ENCODE results near the gene ATF7. TPM values are rescaled to one million over a fixed set of nuclear protein-coding genes. Genes with fewer than 3 reads are reported as not detected.

ATF7 gene
- total and polyA plus RNA-seq, 2 donors (not counting 1 experiment from before 2014, with no cell fraction given) = 15.7 to 42.2 TPM

DNA sequence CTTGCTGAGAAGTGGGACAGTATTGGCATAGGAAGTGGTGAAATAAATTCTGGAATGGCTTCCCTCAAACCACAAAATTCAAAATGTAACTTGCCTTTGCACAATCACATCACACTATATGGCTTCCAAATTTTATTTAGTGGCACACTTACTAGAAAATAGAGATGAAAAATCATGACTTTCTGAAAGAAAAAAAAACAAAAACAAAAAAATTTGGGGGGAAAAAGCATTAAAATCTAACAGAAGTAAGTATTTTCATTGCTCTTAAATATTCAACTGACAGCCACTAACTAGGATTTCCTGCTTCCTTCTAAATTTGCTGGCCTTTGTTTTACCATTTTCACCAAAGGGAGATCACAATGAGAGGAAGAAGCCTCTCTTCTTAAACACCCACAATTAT lies 23.0 kb downstream of the ATF7 start:
- Mint-ChIP-seq H3K4me1 (peaks cover 38% of the 10 kb centered on the region), H3K4me3 (no peak overlapping the region), H3K9me3 (ENCODE audit: insufficient read depth) (no peaks in the 10 kb centered on the region), H3K27me3 (no peaks in the 10 kb centered on the region), H3K27ac (no peak overlapping the region)
- no peak overlapping the region for H3K4me3 ChIP-seq (ENCODE audit: control extremely low read depth in 1 of 5, extremely low read depth in 1 of 5, insufficient read depth in 1 of 5, low read depth in 2 of 5, low read length in 4 of 5)
- no peaks in the 10 kb centered on the region for H3K27me3 ChIP-seq (replicated peaks in 1 of 4; ENCODE audit: control extremely low read depth in 1 of 4, control insufficient read depth in 3 of 4, insufficient read depth in 4 of 4, low read length in 3 of 4)
- ChIA-PET POLR2A (no interaction called here), CTCF (no interaction called here)
- no peaks in the 10 kb centered on the region for H3K9me3 ChIP-seq (ENCODE audit: control extremely low read depth in 1 of 3, control insufficient read depth in 2 of 3, insufficient read depth in 1 of 3, low read length in 2 of 3)
- ATAC-seq (ENCODE audit: low read depth) (no peak), DNase-seq (no peak)
- H3K4me1 ChIP-seq (ENCODE audit: control insufficient read depth in 2 of 2, insufficient read depth in 2 of 2, low read length in 2 of 2) = peaks cover 15 to 27% of the 10 kb centered on the region in 2 donors
- intact Hi-C loops (cut with micrococcal nuclease) = no loop called here
- no peak overlapping the region for H2AFZ ChIP-seq (ENCODE audit: insufficient read depth, low read depth, low read length, poor library complexity, severe bottlenecking)
- peaks cover 0 to 3% of the 10 kb centered on the region in 2 experiments for H3K36me3 ChIP-seq (replicated peaks in 1 of 2; ENCODE audit: control extremely low read depth in 1 of 2, control insufficient read depth in 1 of 2, extremely low read depth in 1 of 2, insufficient read depth in 2 of 2, low read length in 1 of 2)
- peaks cover 4% of the 10 kb centered on the region for H4K20me1 ChIP-seq (ENCODE audit: control insufficient read depth, insufficient read depth, low read length, poor library complexity, severe bottlenecking)
- TF ChIP-seq EZH2 (IDR thresholded peaks at IDR 0.05; ENCODE audit: borderline replicate concordance, insufficient read depth, low read depth, low read length, poor library complexity, severe bottlenecking) = no peak
- TF ChIP-seq, protein P1, sequence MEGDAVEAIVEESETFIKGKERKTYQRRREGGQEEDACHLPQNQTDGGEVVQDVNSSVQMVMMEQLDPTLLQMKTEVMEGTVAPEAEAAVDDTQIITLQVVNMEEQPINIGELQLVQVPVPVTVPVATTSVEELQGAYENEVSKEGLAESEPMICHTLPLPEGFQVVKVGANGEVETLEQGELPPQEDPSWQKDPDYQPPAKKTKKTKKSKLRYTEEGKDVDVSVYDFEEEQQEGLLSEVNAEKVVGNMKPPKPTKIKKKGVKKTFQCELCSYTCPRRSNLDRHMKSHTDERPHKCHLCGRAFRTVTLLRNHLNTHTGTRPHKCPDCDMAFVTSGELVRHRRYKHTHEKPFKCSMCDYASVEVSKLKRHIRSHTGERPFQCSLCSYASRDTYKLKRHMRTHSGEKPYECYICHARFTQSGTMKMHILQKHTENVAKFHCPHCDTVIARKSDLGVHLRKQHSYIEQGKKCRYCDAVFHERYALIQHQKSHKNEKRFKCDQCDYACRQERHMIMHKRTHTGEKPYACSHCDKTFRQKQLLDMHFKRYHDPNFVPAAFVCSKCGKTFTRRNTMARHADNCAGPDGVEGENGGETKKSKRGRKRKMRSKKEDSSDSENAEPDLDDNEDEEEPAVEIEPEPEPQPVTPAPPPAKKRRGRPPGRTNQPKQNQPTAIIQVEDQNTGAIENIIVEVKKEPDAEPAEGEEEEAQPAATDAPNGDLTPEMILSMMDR (IDR thresholded peaks at IDR 0.05) = no peak
- no peak overlapping the region for H3K4me2 ChIP-seq (replicated peaks; ENCODE audit: low read depth, low read length, poor library complexity, severe bottlenecking)
- peaks cover 39% of the 10 kb centered on the region for H3K79me2 ChIP-seq (ENCODE audit: control insufficient read depth, insufficient read depth, low read length)
- no peak overlapping the region for H3K27ac ChIP-seq (ENCODE audit: low read length in 2 of 2)
- H3K9ac ChIP-seq (ENCODE audit: low read length) = no peak overlapping the region

DNA sequence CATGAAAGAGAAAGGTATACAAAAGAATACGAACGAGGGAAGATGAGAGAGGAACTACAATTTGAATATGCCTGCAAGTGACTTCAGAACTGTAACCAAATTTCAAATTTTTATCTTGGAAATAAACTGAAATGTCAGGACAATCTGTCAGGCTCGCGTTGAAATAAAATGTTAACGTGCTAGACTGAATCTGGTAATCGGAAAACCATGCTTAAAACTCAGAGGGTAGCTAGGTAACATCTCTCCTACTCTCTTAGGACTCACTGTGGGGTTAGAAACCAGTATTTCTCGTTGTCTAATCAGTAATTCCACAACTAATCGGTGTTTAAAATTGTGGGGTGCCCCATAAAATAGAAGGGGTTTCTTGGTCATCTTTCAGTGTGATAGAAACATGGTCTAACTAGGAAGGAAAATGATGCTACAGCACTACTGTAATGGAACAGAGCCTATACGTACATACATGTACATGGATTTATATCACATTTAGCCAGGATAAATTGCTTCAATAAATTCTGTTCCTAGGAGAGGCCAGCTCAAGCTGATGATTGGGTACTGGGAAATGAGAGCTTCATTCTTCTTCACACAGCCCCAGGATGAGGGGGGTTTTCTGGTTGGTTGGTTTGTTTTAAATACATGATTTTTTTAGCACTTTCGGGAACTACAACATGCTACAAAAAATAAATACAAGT lies 23.9 kb downstream of the ATF7 start:
- H3K4me1 ChIP-seq (ENCODE audit: control insufficient read depth in 2 of 2, insufficient read depth in 2 of 2, low read length in 2 of 2) = peaks cover 15 to 27% of the 10 kb centered on the region in 2 donors
- Mint-ChIP-seq H3K4me3 (peak overlapping the region; percentile 83), H3K27ac (peak overlapping the region; percentile 28), H3K9me3 (ENCODE audit: insufficient read depth) (no peaks in the 10 kb centered on the region), H3K4me1 (peaks cover 38% of the 10 kb centered on the region), H3K27me3 (no peaks in the 10 kb centered on the region)
- no peaks in the 10 kb centered on the region for H3K27me3 ChIP-seq (replicated peaks in 1 of 4; ENCODE audit: control extremely low read depth in 1 of 4, control insufficient read depth in 3 of 4, insufficient read depth in 4 of 4, low read length in 3 of 4)
- ChIA-PET CTCF (no interaction called here), POLR2A (no interaction called here)
- no peak for TF ChIP-seq EZH2 (IDR thresholded peaks at IDR 0.05; ENCODE audit: borderline replicate concordance, insufficient read depth, low read depth, low read length, poor library complexity, severe bottlenecking)
- TF ChIP-seq, protein P1 (IDR thresholded peaks at IDR 0.05) = no peak
- no peak overlapping the region for H2AFZ ChIP-seq (ENCODE audit: insufficient read depth, low read depth, low read length, poor library complexity, severe bottlenecking)
- H3K4me2 ChIP-seq (replicated peaks; ENCODE audit: low read depth, low read length, poor library complexity, severe bottlenecking) = peak overlapping the region; percentile 69
- no peak overlapping the region for H3K27ac ChIP-seq (ENCODE audit: low read length in 2 of 2)
- peaks cover 4% of the 10 kb centered on the region for H4K20me1 ChIP-seq (ENCODE audit: control insufficient read depth, insufficient read depth, low read length, poor library complexity, severe bottlenecking)
- ATAC-seq (ENCODE audit: low read depth) = no peak
- intact Hi-C loops (cut with micrococcal nuclease) = no loop called here
- peak overlapping the region; percentile 54 for H3K9ac ChIP-seq (ENCODE audit: low read length)
- 20% methylated on average over 1 of the region's 10 CpGs for WGBS (ENCODE audit: insufficient coverage)
- H3K79me2 ChIP-seq (ENCODE audit: control insufficient read depth, insufficient read depth, low read length) = peaks cover 32% of the 10 kb centered on the region
- H3K9me3 ChIP-seq (ENCODE audit: control extremely low read depth in 1 of 3, control insufficient read depth in 2 of 3, insufficient read depth in 1 of 3, low read length in 2 of 3) = peaks cover 0 to 3% (median 0%) of the 10 kb centered on the region in 3 donors
- peak overlapping the region in 1 of 5 experiments; percentile 53 for H3K4me3 ChIP-seq (ENCODE audit: control extremely low read depth in 1 of 5, extremely low read depth in 1 of 5, insufficient read depth in 1 of 5, low read depth in 2 of 5, low read length in 4 of 5)
- H3K36me3 ChIP-seq (replicated peaks in 1 of 2; ENCODE audit: control extremely low read depth in 1 of 2, control insufficient read depth in 1 of 2, extremely low read depth in 1 of 2, insufficient read depth in 2 of 2, low read length in 1 of 2) = peaks cover 0 to 3% of the 10 kb centered on the region in 2 experiments
- no peak for DNase-seq

Data from B cell (primary cell).